Hepatocyte (in vitro differentiated cells): ENCODE data around the gene PAN3. TPM values are rescaled to one million over a fixed set of nuclear protein-coding genes. Genes with fewer than 3 reads are reported as not detected.

ENCODE experiments used
- DNase-seq: peaks from one replicate; pipeline ENCODE4 v3.0.0-alpha.2; 2016; ENCODE audit warnings: low spot score
- H2AFZ ChIP-seq: fragments of 200-600 bp; sonication (generic); 2 replicates; pipeline ENCODE4 v1.6.0; 2016; ENCODE audit warnings: antibody characterized with exemption, mild to moderate bottlenecking
- H3K27ac ChIP-seq: fragments of 200-600 bp; sonication (generic); 2 replicates; pipeline ENCODE4 v1.5.1; 2016; ENCODE audit warnings: mild to moderate bottlenecking
- H3K27me3 ChIP-seq: fragments of 200-600 bp; sonication (generic); 2 replicates; pipeline ENCODE4 v1.6.1; 2016
- H3K36me3 ChIP-seq: fragments of 200-600 bp; sonication (generic); replicated peaks from 2 replicates; pipeline ENCODE4 v1.5.1; 2016; ENCODE audit warnings: low read depth; ENCODE audit not compliant: insufficient read depth
- H3K4me1 ChIP-seq: fragments of 200-600 bp; sonication (generic); 2 replicates; pipeline ENCODE4 v1.5.1; 2016; ENCODE audit warnings: mild to moderate bottlenecking, moderate library complexity; ENCODE audit not compliant: insufficient read depth
- H3K4me2 ChIP-seq: fragments of 200-600 bp; sonication (generic); 2 replicates; pipeline ENCODE4 v1.6.0; 2016
- H3K4me3 ChIP-seq: fragments of 200-600 bp; sonication (generic); 2 replicates; pipeline ENCODE4 v1.5.1; 2016; ENCODE audit warnings: mild to moderate bottlenecking
- H3K79me2 ChIP-seq: fragments of 200-600 bp; sonication (generic); 2 replicates; pipeline ENCODE4 v1.6.0; 2017; ENCODE audit warnings: mild to moderate bottlenecking
- H3K9me2 ChIP-seq: fragments of 200-600 bp; sonication (generic); replicated peaks from 2 replicates; pipeline ENCODE4 v1.6.0; 2017; ENCODE audit warnings: mild to moderate bottlenecking; ENCODE audit not compliant: insufficient read depth
- H3K9me3 ChIP-seq: fragments of 200-600 bp; sonication (generic); 2 replicates; pipeline ENCODE4 v1.5.1; 2016; ENCODE audit warnings: low read depth, mild to moderate bottlenecking
- H4K20me1 ChIP-seq: fragments of 200-600 bp; sonication (generic); 2 replicates; pipeline ENCODE4 v1.6.0; 2016; ENCODE audit warnings: mild to moderate bottlenecking; ENCODE audit not compliant: insufficient read depth, poor library complexity, severe bottlenecking
- CTCF ChIP-seq: fragments of 200-600 bp; sonication (generic); IDR thresholded peaks from 2 replicates; pipeline ENCODE4 v1.5.1; 2016; ENCODE audit warnings: antibody characterized with exemption, mild to moderate bottlenecking; ENCODE audit not compliant: poor library complexity
- EZH2 ChIP-seq: fragments of 200-600 bp; sonication (generic); IDR thresholded peaks from 2 replicates; pipeline ENCODE4 v1.6.1; 2016; ENCODE audit warnings: antibody characterized with exemption, mild to moderate bottlenecking, borderline replicate concordance
- EZH2phosphoT487 ChIP-seq: fragments of 200-600 bp; sonication (generic); IDR thresholded peaks from one replicate; pipeline ENCODE4 v1.6.1; 2018; ENCODE audit warnings: antibody characterized with exemption, mild to moderate bottlenecking, low read depth, moderate library complexity; ENCODE audit not compliant: unreplicated experiment, severe bottlenecking
- WGBS: methylation state at CpG from one replicate; pipeline ENCODE4 v1.1.6; 2016; ENCODE audit warnings: low lambda C conversion rate; ENCODE audit errors: missing lambda C conversion rate; 5-methylcytosine and 5-hydroxymethylcytosine counted together
- polyA plus RNA-seq: library from polyadenylated mRNA; unstranded; fragments of >200 nt; fragmentation: Nextera tagmentation; extraction: Ambion mirVana; gene quantifications from 2 replicates; pipeline ENCODE4 v1.2.1, GENCODE V29; 2016
- total RNA-seq: library from RNA; depleted of rRNA; stranded (reverse); fragments of >200 nt; gene quantifications from 2 replicates; pipeline ENCODE4 v1.2.3, GENCODE V29; 2014

The PAN3 gene
- total and polyA plus RNA-seq, 2 experiments from 2014 or later = 6.9 to 29.8 TPM

- H3K4me2 ChIP-seq = no peak overlapping the region
- H3K27me3 ChIP-seq = no peaks in the 10 kb centered on the region
- no peaks in the 10 kb centered on the region for H3K4me1 ChIP-seq
- H3K27ac ChIP-seq = no peak overlapping the region
- WGBS = 74% methylated on average over 2 of the region's 2 CpGs
- no peak overlapping the region for H3K4me3 ChIP-seq
- H3K36me3 ChIP-seq = no peaks in the 10 kb centered on the region
- H3K9me3 ChIP-seq = no peaks in the 10 kb centered on the region
- TF ChIP-seq EZH2 (no peak), EZH2phosphoT487 (no peak), CTCF (no peak)
- peaks cover 16% of the 10 kb centered on the region for H3K79me2 ChIP-seq
- H2AFZ ChIP-seq = no peak overlapping the region
- H3K9me2 ChIP-seq = no peaks in the 10 kb centered on the region
- H4K20me1 ChIP-seq = peaks cover 5% of the 10 kb centered on the region
- no peak for DNase-seq
These were observed 46.9 kb downstream of the PAN3 start for GRCh38 chr13:28185256-28185655.

GRCh38 chr13:28199089-28199488, 60.7 kb downstream of the PAN3 start:
- 92% methylated on average over 3 of the region's 3 CpGs for WGBS
- no peaks in the 10 kb centered on the region for H4K20me1 ChIP-seq

GRCh38 chr13:28204043-28204442, 65.7 kb downstream of the PAN3 start:
- TF ChIP-seq EZH2 (no peak), CTCF (no peak), EZH2phosphoT487 (no peak)
- no peaks in the 10 kb centered on the region for H3K9me3 ChIP-seq
- no peaks in the 10 kb centered on the region for H4K20me1 ChIP-seq
- H3K36me3 ChIP-seq = no peaks in the 10 kb centered on the region
- WGBS = 94% methylated on average over 5 of the region's 5 CpGs
- no peak overlapping the region for H2AFZ ChIP-seq
- no peaks in the 10 kb centered on the region for H3K9me2 ChIP-seq
- H3K27me3 ChIP-seq = no peaks in the 10 kb centered on the region
- H3K4me2 ChIP-seq = no peak overlapping the region
- H3K27ac ChIP-seq = no peak overlapping the region
- H3K4me1 ChIP-seq = no peaks in the 10 kb centered on the region
- no peak for DNase-seq
- no peak overlapping the region for H3K4me3 ChIP-seq
- H3K79me2 ChIP-seq = peaks cover 2% of the 10 kb centered on the region

More at GRCh38 chr13:28199089-28199488, 60.7 kb downstream of the PAN3 start:
- Histone ChIP-seq H2AFZ (no peak overlapping the region), H3K27ac (no peak overlapping the region), H3K36me3 (no peaks in the 10 kb centered on the region), H3K27me3 (no peaks in the 10 kb centered on the region), H3K4me3 (no peak overlapping the region), H3K9me3 (no peaks in the 10 kb centered on the region), H3K4me1 (no peaks in the 10 kb centered on the region), H3K4me2 (no peak overlapping the region), H3K79me2 (no peaks in the 10 kb centered on the region), H3K9me2 (no peaks in the 10 kb centered on the region)
- TF ChIP-seq EZH2phosphoT487 = no peak
- TF ChIP-seq EZH2 = no peak
- TF ChIP-seq CTCF = no peak
- no peak for DNase-seq

GRCh38 chr13:28204690-28205443, 66.5 kb downstream of the PAN3 start:
- Histone ChIP-seq H3K27me3 (no peaks in the 10 kb centered on the region), H3K4me3 (no peak overlapping the region), H3K4me2 (no peak overlapping the region), H3K9me3 (no peaks in the 10 kb centered on the region), H3K27ac (no peak overlapping the region), H2AFZ (no peak overlapping the region), H3K9me2 (no peaks in the 10 kb centered on the region), H3K4me1 (no peaks in the 10 kb centered on the region), H4K20me1 (no peaks in the 10 kb centered on the region), H3K36me3 (no peaks in the 10 kb centered on the region), H3K79me2 (peaks cover 2% of the 10 kb centered on the region)
- WGBS = 92% methylated on average over 5 of the region's 5 CpGs
- TF ChIP-seq EZH2 = no peak
- TF ChIP-seq CTCF = no peak
- no peak for TF ChIP-seq EZH2phosphoT487
- no peak for DNase-seq
